Mucosa of gallbladder (tissue), 1 donor: ENCODE measurements around the gene PARM1. TPM values are rescaled to one million over a fixed set of nuclear protein-coding genes. Genes with fewer than 3 reads are reported as not detected.
A peak's percentile ranks its signal among the peaks of the same experiment; 100 is the strongest.
"Not testable (repeated sequence)": the region's sequence is repeated elsewhere in the genome, so short reads cannot be mapped to it uniquely, and the experiment has no call there.

ENCODE experiments used
- DNase-seq: peaks from one replicate; pipeline ENCODE4 v3.0.0-alpha.2; 2020; ENCODE audit warnings: low spot score
- total RNA-seq: library from RNA; stranded (reverse); gene quantifications from one replicate; pipeline ENCODE4 v1.2.1, GENCODE V29; 2021
- donor health status: DM: no; HTN: no; CAD: no.

PARM1 gene
- total RNA-seq, 1 donor from 2014 or later, result 92.3 TPM

- DNase-seq, result no peak
Observed at GRCh38 chr4:74982546-74983252, 49.8 kb downstream of the PARM1 start.

- DNase-seq, result no peak
Observed at GRCh38 chr4:74983253-74983635, 50.3 kb downstream of the PARM1 start.

- no peak for DNase-seq
Observed at GRCh38 chr4:74990276-74990875, 57.5 kb downstream of the PARM1 start.

GRCh38 chr4:74994436-74994835, 61.5 kb downstream of the PARM1 start:
- DNase-seq, result not testable (repeated sequence)

- no peak for DNase-seq
Observed at GRCh38 chr4:74996996-74997395, 64.1 kb downstream of the PARM1 start.

- DNase-seq, result no peak
Observed at GRCh38 chr4:74997948-74998729, 65.2 kb downstream of the PARM1 start.

GRCh38 chr4:74999714-75000309, 66.9 kb downstream of the PARM1 start:
- no peak for DNase-seq

- no peak for DNase-seq
Observed at GRCh38 chr4:75001871-75002270, 69.0 kb downstream of the PARM1 start.

GRCh38 chr4:75002381-75002780, 69.5 kb downstream of the PARM1 start:
- no peak for DNase-seq

- DNase-seq, result no peak
Observed at GRCh38 chr4:75003979-75004378, 71.1 kb downstream of the PARM1 start.

GRCh38 chr4:75004755-75005668, 72.1 kb downstream of the PARM1 start:
- peak; percentile 51 for DNase-seq

GRCh38 chr4:75005727-75006126, 72.8 kb downstream of the PARM1 start:
- no peak for DNase-seq

- no peak for DNase-seq
Observed at GRCh38 chr4:75007891-75008290, 75.0 kb downstream of the PARM1 start.

GRCh38 chr4:75009138-75009537, 76.2 kb downstream of the PARM1 start:
- no peak for DNase-seq

- DNase-seq, result no peak
Observed at GRCh38 chr4:75011131-75011795, 78.3 kb downstream of the PARM1 start.

GRCh38 chr4:75015627-75016026, 82.7 kb downstream of the PARM1 start:
- DNase-seq, result peak; percentile 68

GRCh38 chr4:75016472-75016871, 83.6 kb downstream of the PARM1 start:
- DNase-seq, result peak; percentile 29

- no peak for DNase-seq
Observed at GRCh38 chr4:75018811-75019479, 86.0 kb downstream of the PARM1 start.

- DNase-seq, result no peak
Observed at GRCh38 chr4:75025431-75025830, 92.5 kb downstream of the PARM1 start.

- no peak for DNase-seq
Observed at GRCh38 chr4:75028196-75028854, 95.4 kb downstream of the PARM1 start.
